ENCODE results near the gene GPC5.

The GPC5 gene

GRCh38 chr13:91601273-91601672 is 202.9 kb downstream of the GPC5 start:
- no peak overlapping the region for H3K27ac ChIP-seq (ENCODE audit: low read length)
- H3K36me3 ChIP-seq (ENCODE audit: control insufficient read depth, low read depth, low read length), result no peaks in the 10 kb centered on the region
- no peak overlapping the region for H3K9ac ChIP-seq (ENCODE audit: low read length)
- no peak overlapping the region for H3K4me3 ChIP-seq (ENCODE audit: low read length)
- no peaks in the 10 kb centered on the region for H3K4me1 ChIP-seq (ENCODE audit: control insufficient read depth, low read depth, low read length)
- H3K27me3 ChIP-seq (ENCODE audit: control insufficient read depth, insufficient read depth, low read length), result no peaks in the 10 kb centered on the region
- H3K9me3 ChIP-seq (ENCODE audit: control insufficient read depth, low read depth, low read length), result no peaks in the 10 kb centered on the region

- Histone ChIP-seq H3K27me3 (ENCODE audit: control insufficient read depth, insufficient read depth, low read length) (no peaks in the 10 kb centered on the region), H3K4me3 (ENCODE audit: low read length) (no peak overlapping the region), H3K4me1 (ENCODE audit: control insufficient read depth, low read depth, low read length) (no peaks in the 10 kb centered on the region), H3K9ac (ENCODE audit: low read length) (no peak overlapping the region), H3K36me3 (ENCODE audit: control insufficient read depth, low read depth, low read length) (no peaks in the 10 kb centered on the region), H3K27ac (ENCODE audit: low read length) (no peak overlapping the region), H3K9me3 (ENCODE audit: control insufficient read depth, low read depth, low read length) (no peaks in the 10 kb centered on the region)
These were observed 203.4 kb downstream of the GPC5 start for GRCh38 chr13:91601807-91602206.

- Histone ChIP-seq H3K9ac (ENCODE audit: low read length) (no peak overlapping the region), H3K4me1 (ENCODE audit: control insufficient read depth, low read depth, low read length) (no peaks in the 10 kb centered on the region), H3K27me3 (ENCODE audit: control insufficient read depth, insufficient read depth, low read length) (no peaks in the 10 kb centered on the region), H3K36me3 (ENCODE audit: control insufficient read depth, low read depth, low read length) (no peaks in the 10 kb centered on the region), H3K9me3 (ENCODE audit: control insufficient read depth, low read depth, low read length) (no peaks in the 10 kb centered on the region), H3K27ac (ENCODE audit: low read length) (no peak overlapping the region), H3K4me3 (ENCODE audit: low read length) (no peak overlapping the region)
These were observed 210.9 kb downstream of the GPC5 start for GRCh38 chr13:91609353-91609752.

- no peaks in the 10 kb centered on the region for H3K27me3 ChIP-seq (ENCODE audit: control insufficient read depth, insufficient read depth, low read length)
- H3K4me1 ChIP-seq (ENCODE audit: control insufficient read depth, low read depth, low read length), result no peaks in the 10 kb centered on the region
- no peaks in the 10 kb centered on the region for H3K9me3 ChIP-seq (ENCODE audit: control insufficient read depth, low read depth, low read length)
- H3K27ac ChIP-seq (ENCODE audit: low read length), result no peak overlapping the region
- H3K36me3 ChIP-seq (ENCODE audit: control insufficient read depth, low read depth, low read length), result no peaks in the 10 kb centered on the region
- no peak overlapping the region for H3K4me3 ChIP-seq (ENCODE audit: low read length)
- no peak overlapping the region for H3K9ac ChIP-seq (ENCODE audit: low read length)
These were observed 219.9 kb downstream of the GPC5 start for GRCh38 chr13:91618315-91618714.

GRCh38 chr13:91620670-91621141 is 222.3 kb downstream of the GPC5 start:
- Histone ChIP-seq H3K27ac (ENCODE audit: low read length) (no peak overlapping the region), H3K4me3 (ENCODE audit: low read length) (no peak overlapping the region), H3K9ac (ENCODE audit: low read length) (no peak overlapping the region), H3K27me3 (ENCODE audit: control insufficient read depth, insufficient read depth, low read length) (no peaks in the 10 kb centered on the region), H3K36me3 (ENCODE audit: control insufficient read depth, low read depth, low read length) (no peaks in the 10 kb centered on the region), H3K4me1 (ENCODE audit: control insufficient read depth, low read depth, low read length) (no peaks in the 10 kb centered on the region), H3K9me3 (ENCODE audit: control insufficient read depth, low read depth, low read length) (no peaks in the 10 kb centered on the region)

GRCh38 chr13:91621161-91621560 is 222.7 kb downstream of the GPC5 start:
- Histone ChIP-seq H3K27ac (ENCODE audit: low read length) (no peak overlapping the region), H3K4me1 (ENCODE audit: control insufficient read depth, low read depth, low read length) (no peaks in the 10 kb centered on the region), H3K4me3 (ENCODE audit: low read length) (no peak overlapping the region), H3K27me3 (ENCODE audit: control insufficient read depth, insufficient read depth, low read length) (no peaks in the 10 kb centered on the region), H3K9ac (ENCODE audit: low read length) (no peak overlapping the region), H3K9me3 (ENCODE audit: control insufficient read depth, low read depth, low read length) (no peaks in the 10 kb centered on the region), H3K36me3 (ENCODE audit: control insufficient read depth, low read depth, low read length) (no peaks in the 10 kb centered on the region)

- Histone ChIP-seq H3K27ac (ENCODE audit: low read length) (no peak overlapping the region), H3K4me3 (ENCODE audit: low read length) (no peak overlapping the region), H3K9me3 (ENCODE audit: control insufficient read depth, low read depth, low read length) (no peaks in the 10 kb centered on the region), H3K27me3 (ENCODE audit: control insufficient read depth, insufficient read depth, low read length) (no peaks in the 10 kb centered on the region), H3K9ac (ENCODE audit: low read length) (no peak overlapping the region), H3K4me1 (ENCODE audit: control insufficient read depth, low read depth, low read length) (no peaks in the 10 kb centered on the region), H3K36me3 (ENCODE audit: control insufficient read depth, low read depth, low read length) (no peaks in the 10 kb centered on the region)
These were observed 223.5 kb downstream of the GPC5 start for GRCh38 chr13:91621963-91622362.

GRCh38 chr13:91622778-91623550 is 224.5 kb downstream of the GPC5 start:
- no peaks in the 10 kb centered on the region for H3K9me3 ChIP-seq (ENCODE audit: control insufficient read depth, low read depth, low read length)
- H3K27me3 ChIP-seq (ENCODE audit: control insufficient read depth, insufficient read depth, low read length), result no peaks in the 10 kb centered on the region
- no peak overlapping the region for H3K9ac ChIP-seq (ENCODE audit: low read length)
- H3K4me3 ChIP-seq (ENCODE audit: low read length), result no peak overlapping the region
- no peaks in the 10 kb centered on the region for H3K36me3 ChIP-seq (ENCODE audit: control insufficient read depth, low read depth, low read length)
- no peaks in the 10 kb centered on the region for H3K4me1 ChIP-seq (ENCODE audit: control insufficient read depth, low read depth, low read length)
- H3K27ac ChIP-seq (ENCODE audit: low read length), result no peak overlapping the region

GRCh38 chr13:91627952-91628739 is 229.7 kb downstream of the GPC5 start:
- Histone ChIP-seq H3K36me3 (ENCODE audit: control insufficient read depth, low read depth, low read length) (no peaks in the 10 kb centered on the region), H3K27me3 (ENCODE audit: control insufficient read depth, insufficient read depth, low read length) (no peaks in the 10 kb centered on the region), H3K4me1 (ENCODE audit: control insufficient read depth, low read depth, low read length) (no peaks in the 10 kb centered on the region), H3K9me3 (ENCODE audit: control insufficient read depth, low read depth, low read length) (no peaks in the 10 kb centered on the region), H3K4me3 (ENCODE audit: low read length) (no peak overlapping the region), H3K9ac (ENCODE audit: low read length) (no peak overlapping the region), H3K27ac (ENCODE audit: low read length) (no peak overlapping the region)

GRCh38 chr13:91630946-91631345 is 232.5 kb downstream of the GPC5 start:
- Histone ChIP-seq H3K4me3 (ENCODE audit: low read length) (no peak overlapping the region), H3K9ac (ENCODE audit: low read length) (no peak overlapping the region), H3K27me3 (ENCODE audit: control insufficient read depth, insufficient read depth, low read length) (no peaks in the 10 kb centered on the region), H3K27ac (ENCODE audit: low read length) (no peak overlapping the region), H3K9me3 (ENCODE audit: control insufficient read depth, low read depth, low read length) (no peaks in the 10 kb centered on the region), H3K36me3 (ENCODE audit: control insufficient read depth, low read depth, low read length) (no peaks in the 10 kb centered on the region), H3K4me1 (ENCODE audit: control insufficient read depth, low read depth, low read length) (no peaks in the 10 kb centered on the region)

GRCh38 chr13:91632086-91632485 is 233.7 kb downstream of the GPC5 start:
- H3K4me3 ChIP-seq (ENCODE audit: low read length), result no peak overlapping the region
- no peaks in the 10 kb centered on the region for H3K27me3 ChIP-seq (ENCODE audit: control insufficient read depth, insufficient read depth, low read length)
- no peaks in the 10 kb centered on the region for H3K36me3 ChIP-seq (ENCODE audit: control insufficient read depth, low read depth, low read length)
- no peaks in the 10 kb centered on the region for H3K4me1 ChIP-seq (ENCODE audit: control insufficient read depth, low read depth, low read length)
- H3K9ac ChIP-seq (ENCODE audit: low read length), result no peak overlapping the region
- no peak overlapping the region for H3K27ac ChIP-seq (ENCODE audit: low read length)
- H3K9me3 ChIP-seq (ENCODE audit: control insufficient read depth, low read depth, low read length), result no peaks in the 10 kb centered on the region

Measured in iPS-18a (cell line).